Measurements from ENCODE around the gene CENPM.

Gene CENPM

DNA sequence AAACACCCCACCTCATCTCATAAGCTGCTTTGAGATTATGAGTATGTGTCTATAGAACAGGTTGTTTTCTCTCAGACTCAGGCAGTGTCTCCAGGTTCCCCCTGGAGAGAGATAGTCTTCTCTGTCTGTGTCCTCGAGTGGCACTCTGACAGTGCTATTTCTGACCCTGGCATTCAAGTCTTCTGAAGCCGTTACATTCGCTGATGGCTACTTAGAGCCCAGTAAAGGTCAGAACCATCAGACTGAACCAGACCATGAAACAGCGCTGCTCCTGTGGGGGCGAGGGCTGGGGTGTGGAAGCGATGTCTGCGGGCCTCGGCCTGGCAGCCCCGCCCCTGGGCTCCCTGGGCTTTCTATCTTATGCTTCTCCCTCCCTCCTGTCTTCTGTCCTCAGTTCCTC lies 55.5 kb downstream of the CENPM start:
- DNase-seq = no peak

Measured in HCEC 1CT (cell line).